ENCODE data around the gene SVBP.

The SVBP gene

GRCh38 chr1:42759114-42759513 lies 58.1 kb downstream of the SVBP start:
- TF ChIP-seq, protein P1, sequence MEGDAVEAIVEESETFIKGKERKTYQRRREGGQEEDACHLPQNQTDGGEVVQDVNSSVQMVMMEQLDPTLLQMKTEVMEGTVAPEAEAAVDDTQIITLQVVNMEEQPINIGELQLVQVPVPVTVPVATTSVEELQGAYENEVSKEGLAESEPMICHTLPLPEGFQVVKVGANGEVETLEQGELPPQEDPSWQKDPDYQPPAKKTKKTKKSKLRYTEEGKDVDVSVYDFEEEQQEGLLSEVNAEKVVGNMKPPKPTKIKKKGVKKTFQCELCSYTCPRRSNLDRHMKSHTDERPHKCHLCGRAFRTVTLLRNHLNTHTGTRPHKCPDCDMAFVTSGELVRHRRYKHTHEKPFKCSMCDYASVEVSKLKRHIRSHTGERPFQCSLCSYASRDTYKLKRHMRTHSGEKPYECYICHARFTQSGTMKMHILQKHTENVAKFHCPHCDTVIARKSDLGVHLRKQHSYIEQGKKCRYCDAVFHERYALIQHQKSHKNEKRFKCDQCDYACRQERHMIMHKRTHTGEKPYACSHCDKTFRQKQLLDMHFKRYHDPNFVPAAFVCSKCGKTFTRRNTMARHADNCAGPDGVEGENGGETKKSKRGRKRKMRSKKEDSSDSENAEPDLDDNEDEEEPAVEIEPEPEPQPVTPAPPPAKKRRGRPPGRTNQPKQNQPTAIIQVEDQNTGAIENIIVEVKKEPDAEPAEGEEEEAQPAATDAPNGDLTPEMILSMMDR (conservative IDR thresholded peaks at IDR 0.05) = no peak
- H3K27ac ChIP-seq = no peak overlapping the region

DNA sequence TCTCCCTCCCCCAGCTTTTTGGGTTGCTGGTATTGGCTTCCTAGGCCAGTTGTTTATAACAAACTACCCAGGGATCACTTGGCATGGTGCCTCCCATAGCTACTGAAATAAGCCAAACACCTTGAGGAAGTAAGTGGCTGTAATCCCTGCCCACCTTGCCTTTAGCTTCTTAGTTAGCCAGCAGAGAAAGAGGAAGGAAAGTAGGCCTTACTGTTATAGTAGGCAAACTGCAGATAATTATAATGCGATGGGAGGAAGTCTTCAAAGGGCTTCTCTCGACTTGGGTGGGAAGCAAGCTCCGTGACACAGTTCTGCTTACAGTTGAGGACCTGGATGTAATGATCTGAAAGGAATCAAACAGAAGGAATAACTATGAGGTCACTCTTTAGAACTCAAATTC lies 58.6 kb downstream of the SVBP start:
- TF ChIP-seq, protein P1 (conservative IDR thresholded peaks at IDR 0.05) = no peak
- H3K27ac ChIP-seq = no peak overlapping the region

- no peak overlapping the region for H3K27ac ChIP-seq
- TF ChIP-seq, protein P1 (conservative IDR thresholded peaks at IDR 0.05) = no peak
These were observed 59.3 kb downstream of the SVBP start for GRCh38 chr1:42757892-42758275.

All from VCaP (cell line).